IMR-90 (cell line): ENCODE measurements around the gene RHBDF2. TPM values are rescaled to one million over a fixed set of nuclear protein-coding genes. Genes with fewer than 3 reads are reported as not detected.

Experiments
- ATAC-seq: fragments of 200-7000 bp; cut with Tn5 transposase; 2 replicates; pipeline ENCODE4 v1.9.1; 2020; ENCODE audit warnings: low read depth, mild to moderate bottlenecking, moderate library complexity
- BruUV-seq: library from RNA; stranded (reverse); fragments of 400-500 nt; replicated peaks from 2 replicates; lab custom pipeline; 2021; lab: Mats Ljungman, UMichigan
- CTCF ChIA-PET: fragments of 300-600 bp; formaldehyde crosslinking; extraction: SDS; loops from one replicate; lab custom pipeline; 2021; ENCODE audit warnings: antibody characterized with exemption; lab: Yijun Ruan, JAX
- POLR2A ChIA-PET: fragments of 300-600 bp; sonication (Branson Sonifier 250); formaldehyde crosslinking; loops from one replicate; lab custom pipeline; 2022; ENCODE audit warnings: antibody characterized with exemption; ENCODE audit not compliant: unreplicated experiment; lab: Charles Lee
- DNase-seq: peaks from one replicate; pipeline ENCODE4 v3.0.0; 2013
- H2AFZ ChIP-seq: replicated peaks from 2 replicates; pipeline ENCODE3; 2013; ENCODE audit warnings: low read length, mild to moderate bottlenecking; ENCODE audit not compliant: poor library complexity
- H2AK5ac ChIP-seq: 2 replicates; pipeline ENCODE4 v1.6.1; 2013; ENCODE audit warnings: low read depth, low read length, inconsistent platforms
- H2AK9ac ChIP-seq: replicated peaks from 2 replicates; pipeline ENCODE3; 2013; ENCODE audit warnings: mild to moderate bottlenecking, low read depth, low read length, moderate library complexity; ENCODE audit not compliant: poor library complexity
- H2BK120ac ChIP-seq: 2 replicates; pipeline ENCODE4 v1.6.1; 2013; ENCODE audit warnings: low read depth, low read length, inconsistent platforms
- H2BK15ac ChIP-seq: 3 replicates; pipeline ENCODE4 v1.6.1; 2013; ENCODE audit warnings: low read depth, low read length, inconsistent platforms
- H2BK20ac ChIP-seq: 2 replicates; pipeline ENCODE4 v1.6.1; 2013; ENCODE audit warnings: low read depth, mild to moderate bottlenecking, inconsistent platforms, low read length, moderate library complexity
- H2BK5ac ChIP-seq: 2 replicates; pipeline ENCODE4 v1.6.1; 2013; ENCODE audit warnings: mild to moderate bottlenecking, low read depth, low read length, inconsistent platforms; ENCODE audit not compliant: poor library complexity, severe bottlenecking
- H3K14ac ChIP-seq: replicated peaks from 2 replicates; pipeline ENCODE4 v1.6.1; 2013; ENCODE audit warnings: low read depth, low read length, inconsistent platforms
- H3K18ac ChIP-seq: 2 replicates; pipeline ENCODE4 v1.6.1; 2013; ENCODE audit warnings: low read depth, low read length, control low read depth
- H3K23ac ChIP-seq: 2 replicates; pipeline ENCODE4 v1.6.1; 2013; ENCODE audit warnings: low read depth, low read length, inconsistent platforms
- H3K27ac ChIP-seq: 2 replicates; pipeline ENCODE4 v1.5.1; 2013; ENCODE audit warnings: mild to moderate bottlenecking, control low read depth, low read length; ENCODE audit not compliant: insufficient read depth
- H3K27me3 ChIP-seq: 2 replicates; pipeline ENCODE4 v1.6.1; 2013; ENCODE audit warnings: low read length; ENCODE audit not compliant: control insufficient read depth, insufficient read depth
- H3K36me3 ChIP-seq: 2 replicates; pipeline ENCODE4 v1.6.1; 2013; ENCODE audit warnings: low read length, mixed read lengths; ENCODE audit not compliant: control insufficient read depth, insufficient read depth
- H3K4ac ChIP-seq: 2 replicates; pipeline ENCODE4 v1.6.1; 2013; ENCODE audit warnings: low read depth, low read length, inconsistent platforms
- H3K4me1 ChIP-seq: 2 replicates; pipeline ENCODE4 v1.6.1; 2013; ENCODE audit warnings: low read length, mixed read lengths; ENCODE audit not compliant: control insufficient read depth, insufficient read depth
- H3K4me2 ChIP-seq: 2 replicates; pipeline ENCODE4 v1.6.1; 2013; ENCODE audit warnings: low read depth, mild to moderate bottlenecking, control low read depth, low read length, moderate library complexity
- H3K4me3 ChIP-seq: 2 replicates; pipeline ENCODE4 v1.5.1; 2013; ENCODE audit warnings: low read depth, mild to moderate bottlenecking, control low read depth, low read length, moderate library complexity; ENCODE audit not compliant: insufficient read depth
- H3K56ac ChIP-seq: 2 replicates; pipeline ENCODE4 v1.6.1; 2013; ENCODE audit warnings: low read length, inconsistent platforms; ENCODE audit not compliant: insufficient read depth; ENCODE audit errors: extremely low read depth
- H3K79me1 ChIP-seq, 2 experiments: 2 replicates each; pipeline ENCODE4 v1.6.1; 2013; ENCODE audit warnings: low read length in 2 of 2, inconsistent platforms in 1 of 2, low read depth in 1 of 2
- H3K9ac ChIP-seq: 2 replicates; pipeline ENCODE4 v1.6.1; 2013; ENCODE audit warnings: low read depth, low read length, control low read depth
- H3K9me1 ChIP-seq: 2 replicates; pipeline ENCODE4 v1.6.1; 2013; ENCODE audit warnings: low read length, inconsistent platforms; ENCODE audit not compliant: insufficient read depth
- H3K9me3 ChIP-seq: 2 replicates; pipeline ENCODE4 v1.6.1; 2013; ENCODE audit warnings: low read length; ENCODE audit not compliant: control insufficient read depth, insufficient read depth
- H4K20me1 ChIP-seq: 2 replicates; pipeline ENCODE4 v1.6.1; 2013; ENCODE audit warnings: low read length, inconsistent platforms; ENCODE audit not compliant: insufficient read depth
- H4K5ac ChIP-seq: 2 replicates; pipeline ENCODE4 v1.6.1; 2013; ENCODE audit warnings: mild to moderate bottlenecking, low read depth, low read length, control low read depth
- H4K8ac ChIP-seq, 2 experiments: 2 replicates each; pipeline ENCODE4 v1.6.1; 2013; ENCODE audit warnings: low read depth in 2 of 2, low read length in 2 of 2, control low read depth in 1 of 2, inconsistent platforms in 1 of 2
- H4K91ac ChIP-seq: 2 replicates; pipeline ENCODE4 v1.6.1; 2013; ENCODE audit warnings: low read depth, low read length, inconsistent platforms; ENCODE audit not compliant: insufficient read depth
- SMC3 ChIP-seq: fragments of 150-350 bp; IDR thresholded peaks from 2 replicates; pipeline ENCODE4 v1.6.1; 2016; ENCODE audit warnings: low read depth, mild to moderate bottlenecking, antibody characterized with exemption, low read length, moderate library complexity
- WGBS, 2 experiments: methylation state at CpG; one replicate each; pipeline versions ENCODE4 v1.1.5 to v1.1.7; 2013; ENCODE audit warnings: missing lambda C conversion rate in 2 of 2; ENCODE audit not compliant: insufficient read length in 1 of 2; ENCODE audit errors: extremely low coverage in 2 of 2; 5-methylcytosine and 5-hydroxymethylcytosine counted together
- dilution Hi-C: fragments of 300-500 bp; cut with HindIII; formaldehyde crosslinking; loops from one replicate; pipeline ENCODE4 v1.14.3; 2018; ENCODE audit warnings: low sequenced_read_pairs; ENCODE audit not compliant: unreplicated experiment
- in situ Hi-C: fragments of 300-500 bp; cut with MboI; formaldehyde crosslinking; loops from 3 replicates; pipeline ENCODE4 v1.14.3; 2019; ENCODE audit warnings: low sequenced_read_pairs, inconsistent platforms, mixed read lengths
- intact Hi-C: fragments of 100-400 bp; cut with micrococcal nuclease; formaldehyde crosslinking; loops from 2 replicates; pipeline ENCODE4 v1.10.0; 2022
- polyA plus RNA-seq, 3 experiments: library from polyadenylated mRNA; depleted of rRNA; stranded (reverse); fragments of >200 nt; gene quantifications; 2 replicates each; pipeline ENCODE4 v1.2.3, GENCODE V29; 2012; ENCODE audit warnings: low replicate concordance in 1 of 3
- total RNA-seq: library from RNA; depleted of rRNA; stranded (reverse); fragments of >200 nt; gene quantifications from 2 replicates; pipeline ENCODE4 v1.2.3, GENCODE V29; 2012

Gene RHBDF2
- total and polyA plus RNA-seq, 2 of the 4 experiments (the other 2 are of a cell fraction), result 1.3 to 8.3 TPM

DNA sequence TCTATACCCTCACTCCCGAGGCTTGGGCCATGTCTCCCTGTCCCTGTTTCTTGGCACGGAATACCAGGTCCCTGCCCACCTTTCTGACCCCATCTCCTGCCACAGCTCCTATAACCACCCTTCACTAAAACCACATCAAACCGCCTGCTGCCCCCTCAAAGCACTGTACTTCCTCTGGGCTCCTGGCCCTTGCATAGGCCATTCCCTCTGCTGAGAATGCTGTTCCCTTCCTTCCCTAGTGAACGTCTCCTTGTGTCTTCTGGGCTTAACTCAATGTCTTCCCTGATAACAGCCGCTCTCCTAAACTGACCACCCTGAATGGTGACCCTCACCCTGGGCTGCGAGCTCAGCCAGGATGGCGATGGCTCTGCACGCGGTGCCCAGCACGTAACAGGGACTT, 23.1 kb downstream of the RHBDF2 start:
- no peak overlapping the region for H3K4me2 ChIP-seq
- no peak overlapping the region for H3K9ac ChIP-seq
- dilution Hi-C loops (no loop called here), in situ Hi-C loops (no loop called here), intact Hi-C loops (no loop called here)
- no peaks in the 10 kb centered on the region for H3K9me3 ChIP-seq
- no peak for TF ChIP-seq SMC3
- POLR2A ChIA-PET, result no interaction called here
- H4K91ac ChIP-seq, result no peak overlapping the region
- H4K8ac ChIP-seq, result no peak overlapping the region
- WGBS, 2 experiments, result 70% methylated on average over 3 of the region's 10 CpGs; no CpG with 5 or more reads in 1 of the 2 experiments
- no peak overlapping the region for H2BK120ac ChIP-seq
- H3K79me1 ChIP-seq, result no peaks in the 10 kb centered on the region
- no peak overlapping the region for H3K27ac ChIP-seq
- no peak overlapping the region for H3K4ac ChIP-seq
- H4K20me1 ChIP-seq, result no peaks in the 10 kb centered on the region
- H3K56ac ChIP-seq, result no peak overlapping the region
- ATAC-seq, result no peak
- H4K5ac ChIP-seq, result no peak overlapping the region
- no peak overlapping the region for H2BK5ac ChIP-seq
- no peak overlapping the region for H3K14ac ChIP-seq
- no TSS peak for BruUV-seq
- CTCF ChIA-PET, result no interaction called here
- no peak overlapping the region for H3K4me3 ChIP-seq
- no peak overlapping the region; the same call in 1 of the 2 replicates for H2AK5ac ChIP-seq
- no peak overlapping the region for H2BK20ac ChIP-seq
- no peaks in the 10 kb centered on the region; the same call in 1 of the 2 replicates for H3K4me1 ChIP-seq
- H2AK9ac ChIP-seq, result no peak overlapping the region
- no peak overlapping the region for H2BK15ac ChIP-seq
- H3K18ac ChIP-seq, result no peak overlapping the region
- no peak for DNase-seq
- no peak overlapping the region for H3K23ac ChIP-seq
- H2AFZ ChIP-seq, result no peak overlapping the region
- H3K36me3 ChIP-seq, result no peaks in the 10 kb centered on the region
- H3K9me1 ChIP-seq, result peaks cover 2% of the 10 kb centered on the region; the same call in 1 of the 2 replicates
- no peaks in the 10 kb centered on the region for H3K27me3 ChIP-seq
